Smooth muscle cell (in vitro differentiated cells): ENCODE results near the gene NR3C1. TPM values are rescaled to one million over a fixed set of nuclear protein-coding genes. Genes with fewer than 3 reads are reported as not detected.
A peak's percentile ranks its signal among the peaks of the same experiment; 100 is the strongest.

Experiments
- DNase-seq: peaks from one replicate; lab custom pipeline; 2025; ENCODE audit not compliant: unreplicated experiment; lab: John Stamatoyannopoulos, UW
- H2AFZ ChIP-seq: fragments of 200-600 bp; sonication (generic); 2 replicates; pipeline ENCODE4 v1.6.0; 2016; ENCODE audit warnings: antibody characterized with exemption, low read depth, mild to moderate bottlenecking
- H3F3A ChIP-seq: fragments of 200-600 bp; sonication (generic); 2 replicates; pipeline ENCODE4 v1.6.0; 2017; ENCODE audit warnings: antibody characterized with exemption, low read depth
- H3K27ac ChIP-seq: fragments of 200-600 bp; sonication (generic); 2 replicates; pipeline ENCODE4 v1.5.1; 2016; ENCODE audit warnings: low read depth, mild to moderate bottlenecking
- H3K27me3 ChIP-seq: fragments of 200-600 bp; sonication (generic); 2 replicates; pipeline ENCODE4 v1.6.1; 2016; ENCODE audit warnings: low read depth, mild to moderate bottlenecking
- H3K36me3 ChIP-seq: fragments of 200-600 bp; sonication (generic); 2 replicates; pipeline ENCODE4 v1.5.1; 2016; ENCODE audit warnings: low read depth
- H3K4me1 ChIP-seq: fragments of 200-600 bp; sonication (generic); 2 replicates; pipeline ENCODE4 v1.5.1; 2016; ENCODE audit warnings: low read depth
- H3K4me2 ChIP-seq: fragments of 200-600 bp; sonication (generic); 2 replicates; pipeline ENCODE4 v1.6.0; 2016; ENCODE audit warnings: mild to moderate bottlenecking
- H3K4me3 ChIP-seq: fragments of 200-600 bp; sonication (generic); 2 replicates; pipeline ENCODE4 v1.5.1; 2016; ENCODE audit warnings: mild to moderate bottlenecking
- H3K79me2 ChIP-seq: fragments of 200-600 bp; sonication (generic); 2 replicates; pipeline ENCODE4 v1.6.0; 2016; ENCODE audit warnings: low read depth, mild to moderate bottlenecking
- H3K9ac ChIP-seq: fragments of 200-600 bp; sonication (generic); 2 replicates; pipeline ENCODE4 v1.6.0; 2016; ENCODE audit warnings: low read depth
- H3K9me3 ChIP-seq: fragments of 200-600 bp; sonication (generic); replicated peaks from 2 replicates; pipeline ENCODE4 v1.5.1; 2016; ENCODE audit warnings: low read depth
- H4K20me1 ChIP-seq: fragments of 200-600 bp; sonication (generic); 2 replicates; pipeline ENCODE4 v1.6.0; 2016; ENCODE audit warnings: low read depth
- CTCF ChIP-seq: fragments of 200-600 bp; sonication (generic); IDR thresholded peaks from 2 replicates; pipeline ENCODE4 v1.5.1; 2017; ENCODE audit warnings: borderline replicate concordance, mild to moderate bottlenecking, antibody characterized with exemption; ENCODE audit not compliant: insufficient read depth, poor library complexity, severe bottlenecking
- WGBS: methylation state at CpG from one replicate; pipeline ENCODE4 v1.1.7; 2016; ENCODE audit warnings: low lambda C conversion rate; 5-methylcytosine and 5-hydroxymethylcytosine counted together
- polyA plus RNA-seq: library from polyadenylated mRNA; unstranded; fragments of >200 nt; fragmentation: Nextera tagmentation; extraction: Ambion mirVana; gene quantifications from 2 replicates; pipeline ENCODE4 v1.2.1, GENCODE V29; 2016
- total RNA-seq: library from RNA; depleted of rRNA; stranded (reverse); fragments of >200 nt; gene quantifications from 2 replicates; pipeline ENCODE4 v1.2.3, GENCODE V29; 2014

Gene NR3C1
- total and polyA plus RNA-seq, 2 experiments from 2014 or later: 76.5 to 101 TPM

DNA sequence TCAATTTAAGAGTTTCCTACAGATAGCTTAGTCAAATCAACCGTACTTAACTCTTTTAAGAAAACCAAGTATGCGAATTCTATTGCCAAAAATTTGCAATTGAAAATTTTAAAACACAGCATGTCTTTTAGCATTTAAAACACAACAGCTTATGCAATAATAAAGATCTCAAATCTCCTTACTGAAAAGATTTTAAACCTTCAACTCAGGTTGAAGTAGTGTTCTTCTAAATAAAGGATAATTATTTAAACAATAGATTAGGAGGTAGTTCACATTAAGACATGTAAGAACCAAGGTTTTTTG is 5.5 kb downstream of the NR3C1 start:
- Histone ChIP-seq H3K27me3 (no peaks in the 10 kb centered on the region), H3K9me3 (no peaks in the 10 kb centered on the region), H3K36me3 (no peaks in the 10 kb centered on the region), H3K9ac (peak overlapping the region; percentile 54), H4K20me1 (peaks cover 97% of the 10 kb centered on the region), H3K27ac (no peak overlapping the region), H3K4me1 (peaks cover 54% of the 10 kb centered on the region), H2AFZ (no peak overlapping the region), H3K4me2 (peak overlapping the region; percentile 89), H3K79me2 (peaks cover 100% of the 10 kb centered on the region), H3K4me3 (peak overlapping the region; percentile 94), H3F3A (no peaks in the 10 kb centered on the region)
- no peak for DNase-seq
- TF ChIP-seq CTCF: no peak
- 62% methylated on average over 2 of the region's 2 CpGs for WGBS

DNA sequence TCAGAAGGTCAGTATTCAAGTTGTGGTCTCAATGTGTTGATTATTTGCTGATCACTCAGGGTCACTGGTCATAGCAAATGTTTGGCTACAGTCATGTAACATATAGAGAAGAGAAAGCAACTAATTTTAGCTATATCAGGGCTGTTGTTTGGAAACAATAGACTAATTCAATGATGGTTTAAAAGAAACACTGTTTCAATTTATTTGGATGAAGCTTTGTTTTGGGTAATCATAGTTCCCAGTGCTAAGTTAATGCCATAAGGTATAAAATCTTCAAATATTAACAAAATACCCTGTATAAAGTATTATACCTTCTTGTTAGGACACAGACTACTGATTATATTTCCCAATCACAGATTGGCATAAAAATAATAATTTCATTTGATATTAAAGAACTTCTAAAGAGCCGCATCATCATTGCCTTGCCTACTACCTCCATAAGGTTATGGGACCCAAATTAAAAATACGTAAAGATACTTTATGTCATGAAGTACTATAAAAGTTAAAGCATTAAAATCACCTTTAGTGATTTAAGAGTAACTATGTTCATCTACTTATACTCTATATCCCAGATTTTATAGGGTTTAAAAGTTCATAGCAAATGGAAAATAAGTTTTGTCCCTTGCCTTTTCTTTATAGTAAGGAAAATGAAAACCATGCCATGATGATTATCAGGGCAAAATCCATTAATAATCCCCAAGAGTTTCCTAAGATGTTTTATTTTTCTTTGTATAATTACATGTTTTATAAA is 6.0 kb downstream of the NR3C1 start:
- no peak for DNase-seq
- 93% methylated on average over 2 of the region's 2 CpGs for WGBS
- Histone ChIP-seq H3K9ac (peak overlapping the region; percentile 58), H2AFZ (no peak overlapping the region), H3K4me3 (peak overlapping the region; percentile 94), H3K9me3 (no peaks in the 10 kb centered on the region), H3K27ac (no peak overlapping the region), H3K4me1 (peaks cover 54% of the 10 kb centered on the region), H4K20me1 (peaks cover 100% of the 10 kb centered on the region), H3K27me3 (no peaks in the 10 kb centered on the region), H3K79me2 (peaks cover 100% of the 10 kb centered on the region), H3F3A (no peaks in the 10 kb centered on the region), H3K36me3 (no peaks in the 10 kb centered on the region), H3K4me2 (peak overlapping the region; percentile 89)
- TF ChIP-seq CTCF: no peak

GRCh38 chr5:143396353-143396940 is 7.0 kb downstream of the NR3C1 start:
- no peaks in the 10 kb centered on the region for H3K36me3 ChIP-seq
- no peak for DNase-seq
- WGBS: 80% methylated on average over 5 of the region's 5 CpGs
- peak overlapping the region; percentile 89 for H3K4me2 ChIP-seq
- peaks cover 48% of the 10 kb centered on the region for H3K4me1 ChIP-seq
- no peak overlapping the region for H2AFZ ChIP-seq
- H3F3A ChIP-seq: no peaks in the 10 kb centered on the region
- TF ChIP-seq CTCF: no peak
- peak overlapping the region; percentile 94 for H3K4me3 ChIP-seq
- peak overlapping the region; percentile 58 for H3K9ac ChIP-seq
- peaks cover 100% of the 10 kb centered on the region for H3K79me2 ChIP-seq
- no peak overlapping the region for H3K27ac ChIP-seq
- H3K9me3 ChIP-seq: no peaks in the 10 kb centered on the region
- peaks cover 100% of the 10 kb centered on the region for H4K20me1 ChIP-seq
- H3K27me3 ChIP-seq: no peaks in the 10 kb centered on the region
